IMR-90 (cell line): ENCODE data around the gene GRID1. TPM values are rescaled to one million over a fixed set of nuclear protein-coding genes. Genes with fewer than 3 reads are reported as not detected.

Source experiments
- ATAC-seq: fragments of 200-7000 bp; cut with Tn5 transposase; 2 replicates; pipeline ENCODE4 v1.9.1; 2020; ENCODE audit warnings: low read depth, mild to moderate bottlenecking, moderate library complexity
- BruUV-seq: library from RNA; stranded (reverse); fragments of 400-500 nt; replicated peaks from 2 replicates; lab custom pipeline; 2021; lab: Mats Ljungman, UMichigan
- CTCF ChIA-PET: fragments of 300-600 bp; formaldehyde crosslinking; extraction: SDS; loops from one replicate; lab custom pipeline; 2021; ENCODE audit warnings: antibody characterized with exemption; lab: Yijun Ruan, JAX
- POLR2A ChIA-PET: fragments of 300-600 bp; sonication (Branson Sonifier 250); formaldehyde crosslinking; loops from one replicate; lab custom pipeline; 2022; ENCODE audit warnings: antibody characterized with exemption; ENCODE audit not compliant: unreplicated experiment; lab: Charles Lee
- DNase-seq: peaks from one replicate; pipeline ENCODE4 v3.0.0; 2013
- H2AFZ ChIP-seq: replicated peaks from 2 replicates; pipeline ENCODE3; 2013; ENCODE audit warnings: low read length, mild to moderate bottlenecking; ENCODE audit not compliant: poor library complexity
- H2AK5ac ChIP-seq: 2 replicates; pipeline ENCODE4 v1.6.1; 2013; ENCODE audit warnings: low read depth, low read length, inconsistent platforms
- H2AK9ac ChIP-seq: replicated peaks from 2 replicates; pipeline ENCODE3; 2013; ENCODE audit warnings: mild to moderate bottlenecking, low read depth, low read length, moderate library complexity; ENCODE audit not compliant: poor library complexity
- H2BK120ac ChIP-seq: 2 replicates; pipeline ENCODE4 v1.6.1; 2013; ENCODE audit warnings: low read depth, low read length, inconsistent platforms
- H2BK15ac ChIP-seq: 3 replicates; pipeline ENCODE4 v1.6.1; 2013; ENCODE audit warnings: low read depth, low read length, inconsistent platforms
- H2BK20ac ChIP-seq: 2 replicates; pipeline ENCODE4 v1.6.1; 2013; ENCODE audit warnings: low read depth, mild to moderate bottlenecking, inconsistent platforms, low read length, moderate library complexity
- H2BK5ac ChIP-seq: 2 replicates; pipeline ENCODE4 v1.6.1; 2013; ENCODE audit warnings: mild to moderate bottlenecking, low read depth, low read length, inconsistent platforms; ENCODE audit not compliant: poor library complexity, severe bottlenecking
- H3K14ac ChIP-seq: replicated peaks from 2 replicates; pipeline ENCODE4 v1.6.1; 2013; ENCODE audit warnings: low read depth, low read length, inconsistent platforms
- H3K18ac ChIP-seq: 2 replicates; pipeline ENCODE4 v1.6.1; 2013; ENCODE audit warnings: low read depth, low read length, control low read depth
- H3K23ac ChIP-seq: 2 replicates; pipeline ENCODE4 v1.6.1; 2013; ENCODE audit warnings: low read depth, low read length, inconsistent platforms
- H3K27ac ChIP-seq: 2 replicates; pipeline ENCODE4 v1.5.1; 2013; ENCODE audit warnings: mild to moderate bottlenecking, control low read depth, low read length; ENCODE audit not compliant: insufficient read depth
- H3K27me3 ChIP-seq: 2 replicates; pipeline ENCODE4 v1.6.1; 2013; ENCODE audit warnings: low read length; ENCODE audit not compliant: control insufficient read depth, insufficient read depth
- H3K36me3 ChIP-seq: 2 replicates; pipeline ENCODE4 v1.6.1; 2013; ENCODE audit warnings: low read length, mixed read lengths; ENCODE audit not compliant: control insufficient read depth, insufficient read depth
- H3K4ac ChIP-seq: 2 replicates; pipeline ENCODE4 v1.6.1; 2013; ENCODE audit warnings: low read depth, low read length, inconsistent platforms
- H3K4me1 ChIP-seq: 2 replicates; pipeline ENCODE4 v1.6.1; 2013; ENCODE audit warnings: low read length, mixed read lengths; ENCODE audit not compliant: control insufficient read depth, insufficient read depth
- H3K4me2 ChIP-seq: 2 replicates; pipeline ENCODE4 v1.6.1; 2013; ENCODE audit warnings: low read depth, mild to moderate bottlenecking, control low read depth, low read length, moderate library complexity
- H3K4me3 ChIP-seq: 2 replicates; pipeline ENCODE4 v1.5.1; 2013; ENCODE audit warnings: low read depth, mild to moderate bottlenecking, control low read depth, low read length, moderate library complexity; ENCODE audit not compliant: insufficient read depth
- H3K56ac ChIP-seq: 2 replicates; pipeline ENCODE4 v1.6.1; 2013; ENCODE audit warnings: low read length, inconsistent platforms; ENCODE audit not compliant: insufficient read depth; ENCODE audit errors: extremely low read depth
- H3K79me1 ChIP-seq, 2 experiments: 2 replicates each; pipeline ENCODE4 v1.6.1; 2013; ENCODE audit warnings: low read length in 2 of 2, inconsistent platforms in 1 of 2, low read depth in 1 of 2
- H3K9ac ChIP-seq: 2 replicates; pipeline ENCODE4 v1.6.1; 2013; ENCODE audit warnings: low read depth, low read length, control low read depth
- H3K9me1 ChIP-seq: 2 replicates; pipeline ENCODE4 v1.6.1; 2013; ENCODE audit warnings: low read length, inconsistent platforms; ENCODE audit not compliant: insufficient read depth
- H3K9me3 ChIP-seq: 2 replicates; pipeline ENCODE4 v1.6.1; 2013; ENCODE audit warnings: low read length; ENCODE audit not compliant: control insufficient read depth, insufficient read depth
- H4K20me1 ChIP-seq: 2 replicates; pipeline ENCODE4 v1.6.1; 2013; ENCODE audit warnings: low read length, inconsistent platforms; ENCODE audit not compliant: insufficient read depth
- H4K5ac ChIP-seq: 2 replicates; pipeline ENCODE4 v1.6.1; 2013; ENCODE audit warnings: mild to moderate bottlenecking, low read depth, low read length, control low read depth
- H4K8ac ChIP-seq, 2 experiments: 2 replicates each; pipeline ENCODE4 v1.6.1; 2013; ENCODE audit warnings: low read depth in 2 of 2, low read length in 2 of 2, control low read depth in 1 of 2, inconsistent platforms in 1 of 2
- H4K91ac ChIP-seq: 2 replicates; pipeline ENCODE4 v1.6.1; 2013; ENCODE audit warnings: low read depth, low read length, inconsistent platforms; ENCODE audit not compliant: insufficient read depth
- CEBPB ChIP-seq: IDR thresholded peaks from 2 replicates; pipeline ENCODE4 v1.6.1; 2012; ENCODE audit warnings: low read depth, low read length, improper control_type of control experiment
- MAFK ChIP-seq: IDR thresholded peaks from 2 replicates; pipeline ENCODE4 v1.6.1; 2012; ENCODE audit warnings: low read depth, low read length, improper control_type of control experiment
- WGBS, 2 experiments: methylation state at CpG; one replicate each; pipeline versions ENCODE4 v1.1.5 to v1.1.7; 2013; ENCODE audit warnings: missing lambda C conversion rate in 2 of 2; ENCODE audit not compliant: insufficient read length in 1 of 2; ENCODE audit errors: extremely low coverage in 2 of 2; 5-methylcytosine and 5-hydroxymethylcytosine counted together
- dilution Hi-C: fragments of 300-500 bp; cut with HindIII; formaldehyde crosslinking; loops from one replicate; pipeline ENCODE4 v1.14.3; 2018; ENCODE audit warnings: low sequenced_read_pairs; ENCODE audit not compliant: unreplicated experiment
- in situ Hi-C: fragments of 300-500 bp; cut with MboI; formaldehyde crosslinking; loops from 3 replicates; pipeline ENCODE4 v1.14.3; 2019; ENCODE audit warnings: low sequenced_read_pairs, inconsistent platforms, mixed read lengths
- intact Hi-C: fragments of 100-400 bp; cut with micrococcal nuclease; formaldehyde crosslinking; loops from 2 replicates; pipeline ENCODE4 v1.10.0; 2022
- polyA plus RNA-seq, 3 experiments: library from polyadenylated mRNA; depleted of rRNA; stranded (reverse); fragments of >200 nt; gene quantifications; 2 replicates each; pipeline ENCODE4 v1.2.3, GENCODE V29; 2012; ENCODE audit warnings: low replicate concordance in 1 of 3
- total RNA-seq: library from RNA; depleted of rRNA; stranded (reverse); fragments of >200 nt; gene quantifications from 2 replicates; pipeline ENCODE4 v1.2.3, GENCODE V29; 2012

The GRID1 gene
- total and polyA plus RNA-seq, 2 of the 4 experiments (the other 2 are of a cell fraction) = not detected

GRCh38 chr10:86311906-86312305 is 54.7 kb downstream of the GRID1 start:
- TF ChIP-seq CEBPB (no peak), MAFK (peak; percentile 92)
- DNase-seq (no peak), ATAC-seq (no peak)
- ChIA-PET CTCF (no interaction called here), POLR2A (no interaction called here)
- H3K9ac ChIP-seq = no peak overlapping the region
- no peak overlapping the region for H4K91ac ChIP-seq
- H4K5ac ChIP-seq = no peak overlapping the region
- no peaks in the 10 kb centered on the region for H3K9me1 ChIP-seq
- no peaks in the 10 kb centered on the region for H3K4me1 ChIP-seq
- no peaks in the 10 kb centered on the region for H3K9me3 ChIP-seq
- no peaks in the 10 kb centered on the region for H3K79me1 ChIP-seq
- no peak overlapping the region for H3K56ac ChIP-seq
- no peak overlapping the region for H4K8ac ChIP-seq
- no peak overlapping the region for H2AK9ac ChIP-seq
- H3K14ac ChIP-seq = no peak overlapping the region
- H3K23ac ChIP-seq = no peak overlapping the region
- H2AFZ ChIP-seq = no peak overlapping the region
- BruUV-seq = no TSS peak
- H2AK5ac ChIP-seq = no peak overlapping the region
- H3K4ac ChIP-seq = no peak overlapping the region
- H3K4me2 ChIP-seq = no peak overlapping the region
- no peak overlapping the region for H2BK20ac ChIP-seq
- no peaks in the 10 kb centered on the region for H3K27me3 ChIP-seq
- H2BK5ac ChIP-seq = no peak overlapping the region
- in situ Hi-C loops = no loop called here
- no peak overlapping the region for H3K4me3 ChIP-seq
- dilution Hi-C loops = no loop called here
- no peak overlapping the region for H3K27ac ChIP-seq
- no peak overlapping the region for H3K18ac ChIP-seq
- H2BK120ac ChIP-seq = no peak overlapping the region
- intact Hi-C loops = no loop called here
- no peak overlapping the region for H2BK15ac ChIP-seq
- no peaks in the 10 kb centered on the region for H3K36me3 ChIP-seq
- H4K20me1 ChIP-seq = no peaks in the 10 kb centered on the region
- no CpG with 5 or more reads among the region's 1 CpG for WGBS, 2 experiments
